HepG2 (cell line): ENCODE measurements around the gene CCDC57. TPM values are rescaled to one million over a fixed set of nuclear protein-coding genes. Genes with fewer than 3 reads are reported as not detected.
A peak's percentile ranks its signal among the peaks of the same experiment; 100 is the strongest.

Source experiments
- AHR ChIP-seq: IDR thresholded peaks from 2 replicates; pipeline ENCODE4 v1.6.1; 2018; ENCODE audit warnings: missing genetic modification reagents, missing compliant biosample characterization
- ARID4A ChIP-seq: sonication (generic); formaldehyde crosslinking; IDR thresholded peaks from 2 replicates; pipeline ENCODE4 v1.5.0; 2020; ENCODE audit warnings: mild to moderate bottlenecking, missing genetic modification reagents, borderline replicate concordance
- ARNT2 ChIP-seq: sonication (generic); formaldehyde crosslinking; IDR thresholded peaks from 2 replicates; pipeline ENCODE4 v1.8.0; 2022; ENCODE audit warnings: mild to moderate bottlenecking, low read depth, missing genetic modification reagents, moderate library complexity
- HNF4A ChIP-seq: sonication (generic); formaldehyde crosslinking; IDR thresholded peaks from 2 replicates; pipeline ENCODE4 v1.4.0; 2020; ENCODE audit warnings: missing genetic modification reagents
- KDM1A ChIP-seq: IDR thresholded peaks from 2 replicates; pipeline ENCODE4 v1.6.1; 2016; ENCODE audit warnings: missing compliant biosample characterization
- MAFK ChIP-seq, 2 experiments: IDR thresholded peaks in 1 of 2; conservative IDR thresholded peaks in 1 of 2; 2 replicates each; pipeline ENCODE4 v1.6.1; 2011; ENCODE audit warnings: improper control_type of control experiment in 2 of 2, low read length in 2 of 2
- MED13 ChIP-seq: sonication (generic); formaldehyde crosslinking; IDR thresholded peaks from 2 replicates; pipeline ENCODE4 v1.5.0; 2020; ENCODE audit warnings: missing genetic modification reagents
- REST ChIP-seq, 2 experiments: IDR thresholded peaks; 2 replicates each; pipeline ENCODE4 v1.6.1; 2011 to 2012; ENCODE audit warnings: low read length in 2 of 2, borderline replicate concordance in 1 of 2, low read depth in 1 of 2, mild to moderate bottlenecking in 1 of 2, moderate library complexity in 1 of 2
- RNF2 ChIP-seq: fragments of 450-650 bp; conservative IDR thresholded peaks from 2 replicates; pipeline ENCODE4 v1.6.1; 2016; ENCODE audit warnings: low read depth
- TFE3 ChIP-seq: IDR thresholded peaks from 2 replicates; pipeline ENCODE4 v1.6.1; 2016
- ZBTB34 ChIP-seq: sonication (generic); formaldehyde crosslinking; IDR thresholded peaks from 2 replicates; pipeline ENCODE4 v1.8.0; 2022; ENCODE audit warnings: mild to moderate bottlenecking, missing genetic modification reagents
- ZBTB37 ChIP-seq: sonication (generic); formaldehyde crosslinking; IDR thresholded peaks from 2 replicates; pipeline ENCODE4 v1.4.0; 2020; ENCODE audit warnings: mild to moderate bottlenecking, missing genetic modification reagents
- ZNF530 ChIP-seq: sonication (generic); formaldehyde crosslinking; IDR thresholded peaks from 2 replicates; pipeline ENCODE4 v1.5.0; 2020; ENCODE audit warnings: low read depth, mild to moderate bottlenecking, missing genetic modification reagents
- ZNF792 ChIP-seq: IDR thresholded peaks from 2 replicates; pipeline ENCODE4 v1.6.1; 2016
- polyA plus RNA-seq, 8 experiments: library from polyadenylated mRNA; depleted of rRNA in 3 of 8; stranded (reverse) in 7 of 8; unstranded in 1 of 8; fragments of >200 nt; fragmentation: Illumina TruSeq in 4 of 8; extraction: Trizol in 4 of 8; gene quantifications; 2 replicates each; pipeline versions ENCODE4 v1.2.1 to v1.2.3, GENCODE V29; 2011 to 2016; ENCODE audit warnings: low read depth in 4 of 8, missing spikeins in 1 of 8, mixed read lengths in 1 of 8; ENCODE audit not compliant: insufficient read depth in 1 of 8
- total RNA-seq, 5 experiments: library from RNA; depleted of rRNA; stranded (reverse); fragments of >200 nt; fragmentation: Illumina TruSeq; extraction: Trizol; gene quantifications; 2 replicates each; pipeline ENCODE4 v1.2.3, GENCODE V29; 2016; ENCODE audit warnings: low read depth in 1 of 5

CCDC57 gene
- total and polyA plus RNA-seq, 2 of the 13 experiments (the other 11 are each of a cell fraction or from before 2014, with no cell fraction given) = 59.3 to 59.9 TPM

GRCh38 chr17:82095777-82096708 lies 116.6 kb downstream of the CCDC57 start (continued):
- TF ChIP-seq REST (IDR thresholded peaks at IDR 0.05; ENCODE audit: borderline replicate concordance in 1 of 2, low read depth in 1 of 2, low read length in 2 of 2) = no peak
- peak; percentile 71 for TF ChIP-seq ARID4A (CRISPR knock-in tag)
- no peak for TF ChIP-seq ARNT2 (CRISPR knock-in tag)
- TF ChIP-seq ZBTB37 (CRISPR knock-in tag) = no peak
- TF ChIP-seq MED13 (CRISPR knock-in tag) = peak; percentile 29; the same call in 1 of the 2 replicates
- TF ChIP-seq HNF4A (CRISPR knock-in tag) = peak; percentile 6; the same call in 1 of the 2 replicates
- no peak for TF ChIP-seq ZNF792 (CRISPR knock-in tag)
- TF ChIP-seq RNF2 = no peak
- peak; percentile 58; the same call in 1 of the 2 replicates for TF ChIP-seq ZNF530
- no peak for TF ChIP-seq MAFK (conservative IDR thresholded peaks at IDR 0.05 in 1 of 2, IDR thresholded peaks at IDR 0.05 in 1 of 2; ENCODE audit: low read length in 2 of 2)
- no peak for TF ChIP-seq KDM1A (CRISPR knock-in tag)
- no peak for TF ChIP-seq TFE3 (CRISPR knock-in tag)
- 0 out of 2 replicates have a peak, but pooled peaks have one; percentile 20 for TF ChIP-seq AHR
- 0 out of 2 replicates have a peak, but pooled peaks have one; percentile 52 for TF ChIP-seq ZBTB34 (CRISPR knock-in tag)
